ENCODE results near the gene NTN1. TPM values are rescaled to one million over a fixed set of nuclear protein-coding genes. Genes with fewer than 3 reads are reported as not detected.
A peak's percentile ranks its signal among the peaks of the same experiment; 100 is the strongest.
"Not testable (repeated sequence)": the region's sequence is repeated elsewhere in the genome, so short reads cannot be mapped to it uniquely, and the experiment has no call there.

NTN1 gene
- polyA plus RNA-seq, 4 donors, result 2.0 to 10.7 (median 3.6) TPM

DNA sequence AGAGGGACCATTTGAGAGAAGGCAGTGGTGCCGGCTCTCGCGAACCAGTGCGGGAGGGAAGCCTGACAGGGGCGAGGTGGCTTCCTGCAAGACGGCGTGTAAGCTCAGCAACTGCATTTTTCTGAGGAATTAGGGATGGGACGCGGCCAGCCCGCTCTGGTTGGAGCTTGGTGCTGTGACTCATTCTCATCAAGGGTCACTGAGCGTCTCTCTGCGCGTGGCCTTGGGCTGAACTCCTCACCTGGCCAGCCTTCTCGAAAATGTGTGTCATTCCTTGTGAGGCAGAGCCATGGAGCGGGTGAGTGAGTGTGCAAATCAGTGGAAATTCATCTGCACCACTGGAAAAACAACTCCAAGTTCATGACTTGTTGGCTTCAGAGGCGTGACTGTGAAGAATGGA is 52.8 kb downstream of the NTN1 start:
- DNase-seq (ENCODE audit: low read depth in 4 of 4, low spot score in 3 of 4), result no peak

DNA sequence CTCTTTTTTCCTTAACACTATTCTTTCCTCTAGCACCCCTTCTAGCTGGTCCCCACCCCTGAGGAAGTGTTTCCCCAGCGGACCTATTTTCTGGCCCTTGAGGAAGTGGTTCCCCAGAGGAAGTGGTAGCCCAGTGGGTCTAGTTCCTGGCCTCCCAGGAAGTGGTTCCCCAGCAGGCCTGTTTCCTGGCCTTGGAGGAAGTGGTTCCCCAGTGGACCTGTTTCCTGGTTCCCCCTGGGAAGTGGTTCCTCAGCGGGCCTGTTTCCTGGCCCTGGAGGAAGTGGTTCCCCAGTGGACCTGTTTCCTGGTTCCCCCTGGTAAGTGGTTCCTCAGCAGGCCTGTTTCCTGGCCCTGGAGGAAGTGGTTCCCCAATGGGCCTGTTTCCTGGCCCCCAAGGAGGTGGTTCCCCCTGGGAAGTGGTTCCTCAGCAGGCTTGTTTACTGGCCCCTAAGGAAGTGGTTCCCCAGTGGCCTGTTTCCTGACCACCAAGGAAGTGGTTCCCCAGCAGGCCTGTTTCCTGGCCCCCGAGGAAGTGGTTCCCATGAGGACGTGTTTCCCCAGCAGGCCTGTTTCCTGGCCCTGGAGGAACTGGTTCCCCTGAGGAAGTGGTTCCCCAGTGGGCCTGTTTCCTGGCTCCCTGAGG is 58.3 kb downstream of the NTN1 start:
- no peak for DNase-seq (ENCODE audit: low read depth in 4 of 4, low spot score in 3 of 4)

DNA sequence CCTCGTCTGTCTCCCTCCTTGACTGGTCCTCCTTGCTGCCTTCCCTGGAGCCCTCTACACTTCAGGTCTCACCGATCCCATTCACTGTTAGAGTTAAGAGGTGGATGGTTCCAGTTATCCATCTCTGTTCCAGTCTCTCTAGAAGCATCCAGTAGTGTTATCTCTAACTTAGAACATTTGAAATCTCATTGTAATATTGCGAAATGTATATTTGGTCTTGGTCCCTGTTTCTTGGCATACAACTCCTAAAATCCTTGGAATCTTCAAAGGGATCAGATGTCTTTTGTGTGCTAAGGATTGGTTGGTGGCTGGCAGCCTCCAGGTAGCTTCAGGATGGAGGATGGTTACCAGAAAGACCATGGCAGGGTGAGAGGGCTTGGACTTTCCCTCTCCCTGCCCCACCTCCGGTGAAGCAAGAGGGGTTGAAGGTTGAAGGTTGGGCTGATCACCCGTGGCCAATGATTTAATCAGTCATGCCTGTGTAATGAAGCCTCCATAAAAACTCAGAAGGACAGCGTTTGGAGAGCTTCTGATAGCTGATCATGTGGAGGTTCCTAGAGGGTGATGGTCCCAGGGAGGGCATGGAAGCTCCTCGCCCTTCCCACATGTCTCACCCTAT is 59.1 kb downstream of the NTN1 start:
- no peak for DNase-seq (ENCODE audit: low read depth in 4 of 4, low spot score in 3 of 4)

DNA sequence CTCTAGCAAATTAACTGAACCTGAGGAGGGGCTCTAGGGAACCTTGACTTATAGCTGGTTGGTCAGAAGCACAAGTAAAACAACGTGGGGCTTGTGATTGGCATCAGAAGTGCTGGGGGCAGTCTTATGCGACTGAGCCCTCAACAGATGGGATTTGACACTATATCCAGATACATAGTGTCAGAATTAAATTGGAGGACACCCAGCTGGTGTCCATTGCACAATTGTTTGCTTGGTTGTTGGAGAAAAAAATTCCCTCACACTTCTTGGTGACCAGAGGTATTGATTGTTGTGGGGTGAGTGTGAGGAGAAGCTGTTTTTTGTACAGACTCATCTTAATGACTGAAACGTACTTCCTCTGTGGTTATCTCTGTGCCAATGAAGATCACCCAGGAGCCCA is 59.7 kb downstream of the NTN1 start:
- DNase-seq (ENCODE audit: low read depth in 4 of 4, low spot score in 3 of 4), result no peak

DNA sequence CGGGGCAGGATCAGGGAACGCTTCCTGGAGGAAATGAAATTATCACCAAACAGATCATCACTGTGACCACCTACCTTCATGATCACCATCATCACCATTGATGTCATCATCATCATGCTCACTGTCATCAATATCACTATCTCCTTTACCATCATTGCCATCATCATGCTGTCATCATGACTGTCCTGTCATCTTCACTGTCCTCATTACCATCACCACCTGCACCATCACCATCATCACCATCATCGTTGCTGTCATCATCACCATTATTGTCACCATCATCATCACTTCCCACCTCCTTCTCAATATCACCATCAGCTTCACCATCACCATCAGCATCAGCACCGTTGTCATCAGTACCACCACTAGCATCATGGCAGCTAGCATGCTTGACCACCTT is 65.3 kb downstream of the NTN1 start:
- no peak for DNase-seq (ENCODE audit: low read depth in 4 of 4, low spot score in 3 of 4)

DNA sequence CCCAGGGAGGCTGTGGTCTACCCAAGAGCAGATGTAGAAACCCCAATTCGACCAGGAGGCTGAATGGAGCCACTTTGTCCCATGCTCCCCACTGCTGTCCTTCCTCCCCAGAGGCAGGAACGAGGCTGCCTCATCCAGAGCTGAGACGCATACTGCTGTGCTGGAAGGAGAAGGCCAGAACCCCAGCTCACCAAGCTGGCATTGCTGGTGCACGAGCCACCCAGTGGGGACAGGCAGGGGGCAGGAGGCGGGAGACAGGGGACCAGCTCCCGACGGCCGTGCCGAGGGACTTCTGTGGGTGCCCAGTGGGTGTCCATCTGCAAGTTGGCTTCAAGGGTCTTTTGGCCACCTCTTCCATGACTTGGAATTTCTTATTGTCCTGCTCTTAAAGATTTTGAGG is 66.6 kb downstream of the NTN1 start:
- DNase-seq (ENCODE audit: low read depth in 4 of 4, low spot score in 3 of 4), result no peak

DNA sequence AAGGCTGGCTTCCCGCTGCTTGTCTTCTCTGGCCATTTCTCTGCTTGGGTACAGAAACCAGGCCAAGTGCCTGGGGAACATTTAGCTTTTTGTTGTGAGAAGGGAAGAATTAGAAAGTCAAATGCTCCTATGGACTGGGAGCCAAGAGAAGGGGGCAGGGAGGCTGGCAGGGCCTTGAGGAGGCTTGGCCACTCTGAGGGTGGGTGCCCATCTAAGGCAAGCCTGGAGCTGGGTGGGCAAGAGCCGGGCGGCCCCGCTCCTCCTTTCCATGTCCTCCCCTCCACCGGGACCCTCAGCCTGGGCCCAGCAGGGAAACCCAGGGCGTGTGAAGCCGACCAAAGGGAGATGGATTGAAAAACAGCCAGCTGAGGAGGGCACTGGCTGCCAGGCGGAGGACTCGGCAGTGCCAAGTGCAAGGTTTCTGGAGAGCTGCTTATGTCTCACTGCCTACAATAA is 69.4 kb downstream of the NTN1 start:
- no peak for DNase-seq (ENCODE audit: low read depth in 4 of 4, low spot score in 3 of 4)

DNA sequence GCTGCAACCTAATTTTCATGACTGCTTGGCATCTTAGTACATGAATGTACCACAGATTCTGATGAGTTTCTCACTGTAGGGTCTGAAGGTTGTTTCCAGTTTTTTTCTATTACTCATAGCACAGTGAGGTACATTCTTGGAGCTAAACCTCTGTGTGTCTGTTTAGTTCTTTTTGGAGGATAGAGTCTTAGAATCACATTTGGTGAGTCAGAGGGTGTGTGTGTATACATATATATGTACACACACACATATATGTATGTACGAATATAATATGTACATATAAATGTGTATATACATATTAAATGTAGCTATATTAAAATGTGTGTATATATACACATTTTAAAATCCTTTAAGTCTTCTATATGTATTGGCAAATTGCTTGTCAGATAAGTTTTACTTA is 72.9 kb downstream of the NTN1 start:
- DNase-seq (ENCODE audit: low read depth in 4 of 4, low spot score in 3 of 4), result no peak

DNA sequence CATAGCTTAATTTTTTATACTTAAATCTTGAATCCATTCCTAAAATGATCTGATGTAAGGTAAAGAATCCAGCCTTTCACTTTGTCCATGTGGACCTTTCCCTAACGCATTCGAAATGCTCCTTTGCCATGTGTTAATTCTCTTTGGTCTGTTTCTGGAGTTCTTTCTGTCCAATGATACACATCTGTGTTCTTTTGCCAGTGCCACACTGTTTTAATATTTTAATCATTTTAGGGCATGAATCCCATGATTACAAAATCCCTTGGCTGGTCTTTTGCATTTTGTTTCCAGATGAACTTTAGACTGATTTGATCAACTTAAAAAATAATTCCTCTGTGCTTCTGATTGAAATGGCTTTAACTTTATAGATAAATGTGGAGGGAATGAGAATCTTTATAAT is 74.1 kb downstream of the NTN1 start:
- DNase-seq (ENCODE audit: low read depth in 4 of 4, low spot score in 3 of 4), result no peak

DNA sequence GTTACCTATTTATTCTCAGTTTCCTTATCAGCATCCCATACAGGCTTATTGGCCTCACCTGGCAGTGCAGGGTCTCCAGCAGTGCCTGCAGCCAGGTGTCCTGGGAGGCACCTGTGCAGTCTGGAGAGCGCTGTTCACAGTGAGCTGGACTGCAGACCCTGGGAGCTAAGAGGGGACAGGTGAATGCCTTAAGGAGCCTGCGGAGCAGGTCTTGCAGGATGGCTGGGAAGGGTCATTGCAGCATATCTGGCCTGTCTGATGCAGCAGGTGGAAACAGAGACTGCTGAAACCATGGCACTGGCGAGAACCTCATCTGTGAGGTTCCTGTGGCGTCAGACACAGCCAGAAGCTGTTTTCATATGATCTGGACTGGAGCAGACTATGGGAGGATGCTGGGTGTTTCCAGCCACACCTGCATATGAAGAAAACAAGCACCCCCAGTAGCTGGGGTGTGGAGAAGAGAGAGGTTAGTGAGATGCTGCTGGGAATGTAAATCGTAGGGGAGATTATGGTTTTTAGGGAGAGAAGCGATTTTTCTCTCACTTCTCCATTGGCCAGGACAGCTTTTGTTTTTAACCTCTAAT is 77.0 kb downstream of the NTN1 start:
- DNase-seq (ENCODE audit: low read depth in 4 of 4, low spot score in 3 of 4), result no peak

DNA sequence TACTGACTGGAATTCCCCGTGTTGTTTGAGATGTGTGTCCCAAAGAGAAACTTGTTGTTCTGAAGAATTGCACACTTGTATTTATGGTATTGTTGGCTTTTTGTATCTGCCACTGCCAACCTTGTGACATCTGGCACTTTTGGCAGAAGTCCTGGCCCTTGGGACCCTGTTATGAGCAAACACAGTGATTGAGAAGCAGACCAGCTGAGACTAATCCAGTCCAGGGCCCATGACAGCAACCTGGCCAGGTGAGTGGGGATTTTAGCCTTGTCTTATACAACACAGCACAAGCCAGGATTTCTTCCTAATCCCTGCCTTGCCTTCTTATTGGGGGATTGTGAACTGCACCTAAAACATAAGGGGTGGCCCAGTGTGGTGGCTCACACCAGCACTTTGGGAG is 80.0 kb downstream of the NTN1 start:
- no peak for DNase-seq (ENCODE audit: low read depth in 4 of 4, low spot score in 3 of 4)

DNA sequence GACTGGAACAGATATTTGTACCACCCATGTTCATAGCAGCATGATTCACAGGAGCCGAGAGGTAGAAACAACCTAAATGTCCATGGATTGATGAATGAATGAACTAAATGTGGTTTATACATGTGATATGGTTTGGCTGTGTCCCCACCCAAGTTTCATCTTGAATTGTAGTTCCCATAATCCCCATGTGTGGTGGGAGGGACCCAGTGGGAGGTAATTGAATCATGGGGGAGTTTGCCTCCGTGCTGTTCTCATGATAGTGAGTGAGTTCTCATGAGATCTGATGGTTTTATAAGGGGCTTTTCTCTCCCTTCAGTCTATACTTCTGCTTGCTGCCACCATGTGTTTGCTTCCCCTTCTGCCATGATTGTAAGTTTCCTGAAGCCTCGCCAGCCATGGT is 81.9 kb downstream of the NTN1 start:
- DNase-seq (ENCODE audit: low read depth in 4 of 4, low spot score in 3 of 4), result not testable (repeated sequence)

DNA sequence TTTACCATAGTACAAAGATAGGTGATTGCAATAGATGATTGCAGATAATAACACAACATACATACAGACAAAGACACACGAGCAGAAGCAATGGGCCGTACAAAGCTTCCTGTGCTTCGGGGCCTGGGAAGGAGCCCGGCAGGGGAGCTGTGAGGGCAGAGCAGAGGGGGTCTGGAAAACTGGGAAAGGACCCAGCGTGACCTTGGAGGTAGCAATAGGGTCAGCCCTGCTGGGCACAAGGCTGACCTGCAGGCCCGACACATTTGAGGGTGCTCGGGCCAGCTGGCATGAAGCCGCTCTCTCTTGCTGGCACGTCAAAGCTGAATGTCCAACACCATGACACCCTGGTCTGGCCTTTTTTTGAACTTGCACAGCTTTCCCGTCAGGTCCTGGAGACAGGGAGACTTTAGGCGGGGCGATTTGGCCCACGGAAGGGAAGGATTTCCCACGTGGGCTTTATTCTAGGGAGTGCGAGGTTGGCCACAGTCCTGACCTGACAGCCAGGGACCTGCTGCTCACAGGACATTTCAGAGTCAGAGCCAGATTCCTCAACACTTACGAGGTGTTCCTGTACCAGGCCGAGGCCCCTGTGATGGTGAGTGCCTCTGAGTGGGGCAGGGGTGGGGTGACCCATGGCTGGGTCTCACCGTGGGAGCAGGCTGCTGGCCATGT is 83.2 kb downstream of the NTN1 start:
- DNase-seq (ENCODE audit: low read depth in 4 of 4, low spot score in 3 of 4), result no peak

DNA sequence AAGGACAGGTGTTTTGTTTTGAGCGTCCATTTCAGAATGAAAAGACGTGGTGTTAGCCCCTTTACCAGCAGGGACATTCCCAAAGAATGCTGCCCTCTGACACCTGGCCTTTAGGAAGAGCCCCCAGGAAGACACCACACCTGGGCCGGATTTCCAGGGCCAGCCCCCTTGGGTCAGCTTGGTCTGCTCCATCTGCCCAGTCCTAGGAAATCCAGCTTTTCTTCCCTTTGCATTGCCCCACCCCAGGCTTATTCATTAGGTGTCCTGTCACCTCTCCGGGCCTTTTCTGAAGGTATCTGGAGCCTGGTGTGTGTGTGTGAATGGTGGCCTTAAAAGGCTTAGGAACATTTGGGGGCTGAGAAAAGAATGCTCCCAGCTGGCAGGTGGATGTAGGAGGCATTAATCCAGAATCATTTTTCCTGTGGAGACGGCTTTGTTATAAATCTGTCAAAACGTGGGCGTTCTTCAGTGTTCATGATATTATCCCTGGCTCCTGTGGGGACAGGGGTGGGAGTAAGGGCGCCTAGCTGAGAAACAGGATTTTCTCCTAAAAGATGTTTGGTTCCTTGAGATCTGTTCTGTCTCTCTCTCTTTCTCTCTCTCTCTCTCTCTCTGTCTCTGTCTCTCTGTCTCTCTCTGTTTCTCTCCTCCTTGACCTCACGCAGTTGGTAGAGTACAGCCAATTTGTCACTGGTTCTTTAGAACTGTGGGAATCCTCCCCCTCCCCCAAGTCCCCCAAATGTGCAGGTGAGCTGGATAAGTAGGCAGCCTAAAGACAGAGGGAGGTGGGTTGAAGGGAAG is 84.0 kb downstream of the NTN1 start:
- no peak for DNase-seq (ENCODE audit: low read depth in 4 of 4, low spot score in 3 of 4)

DNA sequence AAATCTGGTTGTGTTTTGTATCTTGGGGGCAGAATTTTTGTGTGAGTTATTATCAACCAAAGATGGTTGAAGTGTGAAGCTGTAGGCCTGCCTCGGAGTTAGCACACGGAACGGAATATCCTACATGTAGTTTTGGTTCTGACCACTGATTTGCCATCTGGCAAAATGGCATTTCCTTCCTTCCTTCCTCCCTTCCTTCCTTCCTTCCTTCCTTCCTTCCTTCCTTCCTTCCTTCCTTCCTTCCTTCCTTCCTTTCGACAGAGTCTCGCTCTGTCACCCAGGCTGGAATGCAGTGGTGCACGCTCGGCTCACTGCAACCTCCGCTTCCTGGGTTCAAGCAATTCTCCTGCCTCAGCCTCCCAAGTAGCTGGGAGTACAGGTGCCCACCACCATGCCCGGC is 85.0 kb downstream of the NTN1 start:
- not testable (repeated sequence) for DNase-seq (ENCODE audit: low read depth in 4 of 4, low spot score in 3 of 4)

DNA sequence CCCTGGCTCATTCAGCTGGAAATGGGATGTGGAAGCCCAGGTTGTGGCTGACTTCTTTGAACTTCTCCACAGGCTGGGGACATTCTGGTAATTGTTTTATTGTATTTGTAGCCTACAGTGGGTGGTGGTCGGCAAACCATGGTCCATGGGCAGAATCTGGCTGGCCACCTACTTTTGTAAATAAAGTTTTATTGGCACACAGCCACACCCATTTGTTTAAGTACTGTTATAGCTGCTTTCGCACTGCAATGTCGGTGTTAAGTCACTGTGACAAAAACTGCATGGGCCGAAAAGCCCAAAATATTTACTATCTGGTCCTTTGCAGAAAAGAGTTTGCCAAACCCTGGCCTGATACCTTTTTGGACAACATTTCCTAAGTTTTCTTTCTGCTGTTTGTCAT is 86.2 kb downstream of the NTN1 start:
- DNase-seq (ENCODE audit: low read depth in 4 of 4, low spot score in 3 of 4), result no peak

DNA sequence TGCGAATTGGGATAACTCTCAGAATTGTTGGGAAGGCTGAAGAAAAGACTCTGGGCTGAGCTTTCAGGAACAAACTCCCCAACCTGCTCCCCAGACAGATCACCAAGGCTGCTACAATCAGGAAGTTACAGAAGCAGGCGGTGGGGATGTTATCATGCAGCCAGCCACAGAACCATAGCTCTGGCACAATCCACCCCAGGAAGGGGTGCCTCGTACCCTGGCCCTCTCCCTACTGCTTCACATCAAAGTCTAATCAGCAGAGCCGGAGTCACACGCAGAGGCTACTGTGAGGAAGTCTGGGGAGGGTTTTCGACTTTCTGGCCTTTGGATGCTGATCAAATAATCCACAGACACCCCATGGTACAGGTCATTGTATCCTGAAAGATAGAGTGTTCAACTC is 86.8 kb downstream of the NTN1 start:
- no peak for DNase-seq (ENCODE audit: low read depth in 4 of 4, low spot score in 3 of 4)

DNA sequence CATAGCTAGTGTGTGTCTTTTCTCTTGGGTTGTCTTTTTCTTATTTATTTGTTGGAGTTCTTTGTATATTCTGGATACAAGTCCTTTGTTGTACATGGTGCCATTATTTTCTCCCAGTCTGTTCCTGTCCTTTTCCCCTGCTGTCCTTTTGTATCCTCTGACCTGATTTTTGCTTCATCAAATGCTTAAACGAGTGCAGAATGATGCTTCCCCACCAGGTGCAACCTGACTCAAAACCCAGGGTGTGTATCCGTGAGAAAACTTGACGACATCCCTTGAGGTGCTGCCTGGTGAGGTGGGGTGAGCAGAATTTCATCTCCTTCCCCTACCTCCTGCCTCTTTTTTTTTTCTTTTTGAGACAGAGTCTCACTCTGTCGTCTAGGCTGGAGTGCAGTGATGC is 88.6 kb downstream of the NTN1 start:
- no peak for DNase-seq (ENCODE audit: low read depth in 4 of 4, low spot score in 3 of 4)

DNA sequence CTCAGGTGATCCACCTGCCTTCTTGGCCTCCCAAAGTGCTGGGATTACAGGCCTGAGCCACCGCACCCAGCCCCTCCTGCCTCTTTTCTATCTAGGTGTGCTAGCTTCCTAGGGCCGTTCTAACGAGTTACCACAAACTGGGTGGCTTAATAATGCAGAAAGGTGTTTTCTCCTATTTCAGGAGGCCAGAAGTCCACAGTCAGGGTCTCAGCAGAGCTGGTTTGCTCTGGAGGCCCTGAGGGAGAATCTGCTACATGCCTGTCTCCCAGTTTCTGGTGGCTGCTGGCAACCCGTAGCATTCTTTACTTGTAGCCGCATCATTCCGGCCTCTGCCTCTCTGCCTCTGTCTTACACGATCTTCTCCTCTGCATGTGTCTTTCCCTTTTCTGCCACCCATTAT is 89.2 kb downstream of the NTN1 start:
- no peak for DNase-seq (ENCODE audit: low read depth in 4 of 4, low spot score in 3 of 4)

DNA sequence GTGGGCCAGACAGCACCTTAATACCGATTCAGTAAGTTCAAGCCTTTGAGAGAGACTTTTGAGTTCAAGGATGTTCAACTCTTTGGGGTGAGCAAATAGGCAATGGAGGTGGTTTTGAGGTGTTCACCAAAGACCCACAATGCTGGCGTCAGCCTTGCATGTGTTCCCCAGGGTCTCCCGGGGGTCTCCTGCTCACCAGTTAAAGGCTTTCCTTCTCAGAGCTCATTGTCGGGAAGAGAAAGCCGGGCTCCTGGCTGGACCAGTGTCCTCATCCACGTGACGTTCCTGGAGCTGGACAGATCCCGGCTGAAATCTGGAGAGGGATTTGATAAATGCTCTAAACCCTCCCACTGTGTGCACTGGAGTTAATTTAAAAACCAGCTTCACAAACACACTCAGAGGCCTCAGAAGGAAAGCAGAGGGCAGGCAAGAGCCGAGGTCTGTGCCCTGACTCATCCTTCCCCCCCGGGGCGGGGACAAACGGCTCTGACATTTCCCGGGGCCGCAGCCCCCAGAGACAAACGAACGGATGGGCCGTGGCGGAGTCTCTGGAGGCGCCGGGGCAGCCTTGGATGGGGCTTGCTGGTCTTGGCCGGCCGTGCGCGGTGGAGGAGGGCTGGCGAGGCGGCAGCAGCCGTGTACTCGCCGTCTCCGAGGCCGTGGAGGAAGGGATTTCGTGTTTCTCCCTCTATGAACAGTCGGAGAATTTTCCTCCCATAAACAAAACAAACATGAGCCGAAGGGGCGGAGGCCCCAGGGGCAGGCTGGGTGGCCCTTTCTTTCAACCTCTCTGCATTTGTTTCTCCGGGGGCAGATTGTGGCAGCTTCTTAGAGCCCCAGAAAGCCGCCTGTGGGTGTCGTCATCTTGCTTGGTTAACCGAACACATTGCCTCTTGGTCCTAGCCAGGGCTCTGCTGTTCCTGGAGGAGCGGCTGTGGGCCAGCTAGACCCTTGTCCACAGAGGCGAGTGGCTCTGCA is 94.2 kb downstream of the NTN1 start:
- peak; percentile 16 to 37 (median 26) for DNase-seq (ENCODE audit: low read depth in 4 of 4, low spot score in 3 of 4)
